Measurements from ENCODE around the gene FAM180B.
A peak's percentile ranks its signal among the peaks of the same experiment; 100 is the strongest.

Gene FAM180B

DNA sequence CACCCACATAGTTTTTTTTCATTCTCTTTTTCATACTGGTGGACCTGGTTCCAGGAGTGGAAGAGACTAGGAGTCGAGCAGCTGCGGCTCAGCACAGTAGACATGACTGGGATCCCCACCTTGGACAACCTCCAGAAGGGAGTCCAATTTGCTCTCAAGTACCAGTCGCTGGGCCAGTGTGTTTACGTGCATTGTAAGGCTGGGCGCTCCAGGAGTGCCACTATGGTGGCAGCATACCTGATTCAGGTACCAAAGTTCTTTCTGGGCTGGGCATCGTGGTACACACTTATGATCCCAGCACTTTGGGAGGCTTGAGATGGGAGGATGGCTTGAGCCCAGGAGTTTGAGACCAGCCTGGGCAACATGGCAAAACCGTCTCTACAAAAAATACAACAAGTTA is 16.8 kb upstream of the FAM180B start:
- no peak for DNase-seq

DNA sequence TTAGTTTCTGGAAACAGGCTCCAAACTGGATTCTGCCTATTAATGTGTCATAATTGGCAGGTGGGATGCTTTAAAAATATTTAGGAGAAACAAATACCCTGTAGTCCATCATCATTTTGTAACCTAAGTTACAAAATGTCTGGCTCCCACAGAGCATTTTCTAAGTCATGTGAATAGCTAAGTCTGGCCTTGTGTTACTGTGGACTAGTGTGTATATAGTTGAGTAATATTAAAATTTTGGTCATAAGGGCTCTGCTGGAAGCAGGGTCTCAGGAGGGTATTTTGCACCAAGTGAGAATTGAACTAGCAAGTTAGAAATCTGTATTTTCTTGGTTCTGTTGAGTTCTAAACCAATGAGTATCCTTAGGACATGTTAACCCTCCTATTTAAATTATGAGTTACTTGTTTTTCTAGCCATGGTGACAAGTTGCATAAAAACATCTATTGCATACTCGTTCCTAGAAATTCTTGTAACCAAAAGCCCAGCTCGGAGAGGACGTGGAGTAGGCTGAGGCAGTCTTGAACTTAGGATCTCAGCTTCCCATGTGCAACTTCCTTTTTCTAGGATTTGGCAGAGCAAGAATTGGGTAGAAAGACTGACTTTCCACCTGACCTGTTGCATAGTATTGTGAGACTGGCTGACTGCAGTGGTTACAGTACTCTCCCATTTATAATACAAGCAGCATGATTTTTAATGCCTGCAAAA is 15.7 kb upstream of the FAM180B start:
- no peak for DNase-seq

DNA sequence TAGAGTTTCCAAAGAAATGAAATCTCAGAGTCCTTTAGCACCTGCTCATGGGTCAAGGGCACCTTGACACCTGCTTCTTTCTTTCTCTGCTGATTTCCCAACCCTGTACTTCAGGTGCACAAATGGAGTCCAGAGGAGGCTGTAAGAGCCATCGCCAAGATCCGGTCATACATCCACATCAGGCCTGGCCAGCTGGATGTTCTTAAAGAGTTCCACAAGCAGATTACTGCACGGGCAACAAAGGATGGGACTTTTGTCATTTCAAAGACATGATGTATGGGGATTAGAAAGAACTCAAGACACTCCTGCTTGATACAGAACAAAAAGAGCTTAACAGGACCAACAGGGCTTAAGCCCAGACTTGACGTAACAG is 15.1 kb upstream of the FAM180B start:
- DNase-seq: no peak

DNA sequence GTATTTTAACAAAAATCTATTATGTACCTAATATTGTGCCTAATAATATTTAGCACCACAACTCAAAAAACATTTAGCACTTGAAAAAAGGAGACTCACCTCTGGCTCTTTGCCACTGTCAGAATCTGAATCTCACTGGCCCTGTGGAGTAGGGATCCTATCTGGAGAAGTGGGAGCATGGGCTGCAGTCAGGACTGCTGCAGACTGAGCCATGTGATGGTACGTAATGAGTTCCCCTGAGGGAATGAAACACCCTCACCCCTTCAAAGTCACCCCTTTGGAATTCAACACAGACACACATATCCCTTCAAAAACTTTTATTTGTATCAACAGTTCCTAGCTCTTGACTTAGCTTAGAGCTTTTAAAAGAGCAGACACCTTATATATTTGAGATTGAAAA is 14.6 kb upstream of the FAM180B start:
- no peak for DNase-seq

DNA sequence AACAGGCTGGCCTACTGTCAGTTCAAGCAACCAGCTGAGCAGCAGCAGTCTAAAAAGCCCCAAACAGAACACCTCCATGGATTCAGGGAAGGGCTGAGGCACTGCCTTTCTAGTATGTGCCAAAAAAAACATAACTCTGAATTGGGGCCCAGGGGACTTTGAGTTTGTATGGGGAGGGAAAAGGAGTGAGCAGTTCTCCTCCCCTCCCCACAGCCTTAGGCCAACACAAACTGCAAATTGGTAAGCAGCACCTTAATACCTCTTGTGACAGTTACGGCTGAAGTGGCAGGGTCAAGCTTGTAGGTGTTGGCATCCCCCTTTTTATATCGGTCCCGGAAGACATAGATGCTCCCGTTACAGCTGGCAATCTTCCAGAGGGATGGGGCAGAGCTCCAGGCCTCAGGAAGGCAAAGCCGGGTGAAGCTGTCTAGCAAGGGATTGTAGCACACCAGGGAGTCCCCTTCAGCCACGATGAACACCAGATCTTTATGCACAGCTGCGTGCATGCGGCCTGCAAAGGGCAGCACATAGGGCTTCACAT is 13.7 kb upstream of the FAM180B start:
- DNase-seq: no peak

DNA sequence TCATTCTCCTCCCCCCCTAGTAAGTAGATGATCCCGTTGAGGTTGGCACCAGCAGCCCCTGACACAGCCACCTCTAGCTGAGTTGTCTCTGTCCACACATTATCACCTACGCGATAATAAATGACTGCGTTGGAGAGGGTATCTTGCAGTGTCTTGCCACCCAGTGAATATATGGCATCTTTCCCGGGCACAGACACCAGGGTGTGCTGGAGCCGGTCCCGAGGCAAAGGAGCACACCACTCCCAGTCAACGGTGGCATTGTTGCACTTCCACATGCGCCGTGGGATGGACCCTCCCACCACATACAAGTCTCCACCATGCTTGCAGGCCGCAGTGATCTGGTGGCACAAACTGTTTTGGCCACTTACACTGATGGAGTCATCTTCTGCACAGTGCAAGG is 13.2 kb upstream of the FAM180B start:
- DNase-seq: no peak

DNA sequence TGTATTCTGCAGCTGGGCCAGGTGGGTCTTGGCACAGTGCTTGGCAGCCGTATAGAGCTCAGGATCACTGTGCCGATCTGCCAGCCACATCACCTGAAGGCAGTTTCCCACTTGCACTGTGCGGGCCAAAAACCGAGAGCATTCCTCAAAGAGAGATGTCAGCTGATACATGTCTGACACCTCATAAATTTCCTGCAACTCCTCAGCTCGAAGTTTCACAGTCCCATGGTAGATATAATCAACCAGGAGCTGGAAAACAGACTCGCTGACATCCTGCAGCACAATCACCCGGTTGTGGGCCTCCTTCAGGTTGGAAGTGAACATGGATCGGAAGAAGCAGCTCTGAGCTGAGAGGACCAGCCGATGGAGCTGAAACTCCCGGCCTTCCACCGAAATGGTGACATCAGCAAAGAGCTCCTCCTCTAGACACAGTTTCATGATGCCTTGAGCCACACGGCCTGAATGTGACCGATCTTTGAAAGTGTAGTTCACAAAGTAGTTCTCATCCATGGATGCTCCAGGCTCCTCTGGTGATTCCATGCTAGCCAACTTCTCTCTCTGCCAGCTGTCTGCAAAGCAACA is 8.9 kb upstream of the FAM180B start:
- no peak for DNase-seq

DNA sequence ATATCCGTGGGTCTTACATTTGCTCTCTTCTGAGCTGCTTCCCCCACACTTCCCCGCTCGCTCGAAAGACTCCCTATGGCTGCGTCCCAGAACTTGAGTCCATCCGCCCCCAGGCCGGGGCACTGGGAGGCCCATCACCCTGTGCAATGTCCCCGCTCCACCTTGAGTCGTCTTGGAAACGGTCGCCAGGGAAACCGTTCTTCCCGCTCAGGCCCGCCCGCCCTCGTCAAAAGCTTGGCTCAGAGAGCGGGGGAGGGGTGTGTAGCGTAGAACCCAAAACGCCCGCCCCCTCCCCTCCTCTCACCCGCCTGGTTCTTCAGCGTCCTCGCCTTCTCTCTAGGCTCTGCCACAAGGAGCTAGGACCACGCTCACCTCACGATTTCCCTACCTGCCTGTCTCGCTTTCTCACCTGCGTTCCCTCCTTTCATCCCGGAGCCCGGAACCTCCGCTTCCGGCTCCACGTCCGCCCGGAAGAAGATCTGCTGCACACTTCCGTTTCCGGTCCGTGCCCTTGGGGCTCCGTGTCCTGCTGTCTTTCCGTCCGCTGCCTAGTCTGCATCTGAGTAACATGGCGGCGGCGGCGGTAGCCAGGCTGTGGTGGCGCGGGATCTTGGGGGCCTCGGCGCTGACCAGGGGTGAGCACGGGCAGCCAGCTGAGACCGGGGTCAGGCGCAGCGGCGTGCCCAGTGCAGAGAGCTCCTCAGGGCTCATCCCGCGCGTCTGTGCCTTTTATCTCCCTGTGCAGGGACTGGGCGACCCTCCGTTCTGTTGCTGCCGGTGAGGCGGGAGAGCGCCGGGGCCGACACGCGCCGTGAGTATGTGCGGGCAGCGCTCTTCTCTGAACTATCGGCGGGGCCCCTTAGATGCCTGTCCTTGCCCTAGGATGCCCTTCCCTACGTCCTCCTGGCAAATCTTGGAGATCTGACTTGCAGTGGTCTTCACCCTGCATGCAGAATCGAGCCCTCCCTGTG is 7.7 kb upstream of the FAM180B start, which contains the start of the genes KBTBD4 and NDUFS3:
KBTBD4 (minus strand) TSS at position 447 of the 971 bp plus-strand sequence; CDS start at position 428, 19 bp downstream.
NDUFS3 (plus strand) TSS at position 551 of the 971 bp plus-strand sequence; CDS start at position 569, 18 bp downstream.
- DNase-seq: peak; percentile 89

DNA sequence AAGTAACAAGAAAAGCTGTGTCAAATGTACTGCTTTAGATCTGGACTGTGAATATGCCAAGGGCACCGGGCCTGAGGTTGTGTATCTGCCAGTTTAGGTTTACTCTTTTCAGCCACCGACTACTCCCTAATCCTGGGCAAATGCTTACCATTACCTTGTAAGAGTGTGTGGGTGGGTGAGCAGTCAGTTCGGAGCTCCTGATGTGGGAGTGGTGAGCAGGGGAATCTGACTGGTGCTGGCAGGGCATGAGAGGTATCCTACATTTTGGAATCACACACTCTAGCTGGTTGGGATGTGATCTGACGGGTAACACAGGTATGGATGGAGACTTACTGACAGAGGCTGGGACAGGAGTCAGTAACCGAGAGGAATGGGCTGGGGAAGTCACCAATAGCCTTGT is 2.6 kb upstream of the FAM180B start:
- no peak for DNase-seq

DNA sequence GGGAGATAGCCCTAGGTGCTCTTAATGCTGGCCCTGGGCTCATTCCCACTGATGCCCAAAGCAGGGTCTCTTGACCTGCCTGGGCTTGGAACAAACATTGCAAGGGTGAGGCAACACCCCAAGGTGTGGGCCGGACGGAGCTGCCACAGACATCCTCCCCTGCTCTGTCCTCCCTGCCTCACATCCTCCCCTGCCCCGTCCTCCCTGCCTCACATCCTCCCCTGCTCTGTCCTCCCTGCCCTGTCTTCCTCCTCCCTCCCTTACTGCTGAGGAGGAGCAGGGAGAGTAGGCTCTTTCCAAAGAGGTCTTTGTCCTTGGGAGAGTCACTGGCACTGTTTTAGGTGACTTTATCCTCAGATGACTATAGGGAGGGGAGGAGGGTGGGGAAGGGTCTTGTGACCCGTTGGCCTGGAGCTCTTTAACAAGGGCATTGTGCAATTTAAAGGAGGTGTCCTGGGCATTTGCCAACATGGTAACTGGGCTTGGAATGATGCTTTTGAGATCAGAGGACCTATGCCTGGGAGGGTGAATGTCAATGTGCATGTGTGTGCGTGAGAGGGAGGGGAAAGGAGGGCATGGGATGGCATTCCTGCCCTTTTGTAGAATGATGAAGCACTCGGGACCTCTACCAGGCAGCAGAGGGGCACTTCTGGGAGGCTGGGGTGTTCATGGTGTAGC is 700 bp downstream of the FAM180B start:
- DNase-seq: no peak

DNA sequence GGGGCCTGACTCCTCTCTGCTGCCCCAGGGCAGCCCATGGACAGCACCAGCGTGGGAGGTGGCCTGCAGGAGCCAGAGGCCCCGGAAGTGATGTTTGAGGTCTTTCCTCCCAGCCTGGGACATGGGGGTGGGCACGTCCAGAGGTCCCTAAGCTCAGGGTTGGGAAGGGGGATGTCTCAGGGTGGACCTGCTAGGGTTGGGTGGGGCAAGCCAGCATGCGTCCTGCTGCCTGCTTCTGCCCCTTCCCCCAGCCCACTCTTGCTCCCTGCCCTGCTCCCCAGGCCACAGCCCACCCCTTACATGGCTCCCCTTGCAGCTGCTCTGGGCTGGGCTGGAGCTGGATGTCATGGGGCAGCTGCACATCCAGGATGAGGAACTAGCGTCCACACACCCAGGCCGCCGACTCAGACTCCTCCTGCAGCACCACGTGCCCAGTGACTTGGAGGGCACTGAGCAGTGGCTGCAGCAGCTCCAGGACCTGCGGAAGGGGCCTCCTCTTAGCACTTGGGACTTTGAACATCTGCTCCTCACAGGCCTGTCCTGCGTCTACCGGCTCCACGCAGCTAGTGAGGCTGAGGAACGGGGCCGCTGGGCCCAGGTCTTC is 1.3 kb downstream of the FAM180B start:
- DNase-seq: no peak

DNA sequence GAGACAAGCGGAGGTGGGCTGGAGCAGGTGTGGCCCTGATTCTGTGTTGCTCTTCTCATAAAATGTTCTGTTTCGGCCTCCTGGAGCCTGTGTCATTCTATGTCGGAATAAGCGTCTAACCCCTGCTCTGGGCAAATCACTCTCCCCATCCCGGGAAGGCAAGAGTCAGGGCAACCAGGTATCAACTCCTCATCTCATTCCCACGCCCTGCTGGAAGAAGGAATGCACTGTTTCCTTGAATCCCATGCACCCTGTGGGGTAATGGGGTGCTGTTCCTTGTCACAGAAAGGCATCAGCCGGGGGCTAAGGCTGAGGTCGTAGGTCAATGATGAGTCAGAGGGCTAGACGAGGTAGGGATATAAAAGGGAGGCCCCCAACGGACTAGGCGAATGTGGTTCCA is 2.6 kb downstream of the FAM180B start:
- DNase-seq: no peak

DNA sequence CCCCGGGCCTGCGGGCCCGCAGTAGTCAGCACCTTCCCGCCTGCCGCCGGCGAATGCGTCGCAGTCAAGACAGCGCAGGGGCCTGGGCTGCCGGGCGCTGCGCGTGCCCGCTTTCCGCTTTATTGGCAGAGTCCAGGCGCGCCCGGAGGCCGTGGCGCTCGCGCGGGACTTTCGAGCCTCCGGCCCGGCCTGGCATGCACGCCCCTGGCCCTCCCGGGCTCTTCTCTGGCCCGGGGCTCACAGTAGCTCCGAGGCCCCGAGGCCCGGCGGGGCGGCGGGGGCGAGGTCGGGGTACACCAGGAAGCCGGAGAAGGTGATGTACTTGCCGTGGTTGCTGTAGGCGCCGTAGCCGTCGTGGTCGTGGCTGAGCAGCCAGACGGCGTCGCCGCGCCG is 3.1 kb downstream of the FAM180B start:
- DNase-seq: no peak

DNA sequence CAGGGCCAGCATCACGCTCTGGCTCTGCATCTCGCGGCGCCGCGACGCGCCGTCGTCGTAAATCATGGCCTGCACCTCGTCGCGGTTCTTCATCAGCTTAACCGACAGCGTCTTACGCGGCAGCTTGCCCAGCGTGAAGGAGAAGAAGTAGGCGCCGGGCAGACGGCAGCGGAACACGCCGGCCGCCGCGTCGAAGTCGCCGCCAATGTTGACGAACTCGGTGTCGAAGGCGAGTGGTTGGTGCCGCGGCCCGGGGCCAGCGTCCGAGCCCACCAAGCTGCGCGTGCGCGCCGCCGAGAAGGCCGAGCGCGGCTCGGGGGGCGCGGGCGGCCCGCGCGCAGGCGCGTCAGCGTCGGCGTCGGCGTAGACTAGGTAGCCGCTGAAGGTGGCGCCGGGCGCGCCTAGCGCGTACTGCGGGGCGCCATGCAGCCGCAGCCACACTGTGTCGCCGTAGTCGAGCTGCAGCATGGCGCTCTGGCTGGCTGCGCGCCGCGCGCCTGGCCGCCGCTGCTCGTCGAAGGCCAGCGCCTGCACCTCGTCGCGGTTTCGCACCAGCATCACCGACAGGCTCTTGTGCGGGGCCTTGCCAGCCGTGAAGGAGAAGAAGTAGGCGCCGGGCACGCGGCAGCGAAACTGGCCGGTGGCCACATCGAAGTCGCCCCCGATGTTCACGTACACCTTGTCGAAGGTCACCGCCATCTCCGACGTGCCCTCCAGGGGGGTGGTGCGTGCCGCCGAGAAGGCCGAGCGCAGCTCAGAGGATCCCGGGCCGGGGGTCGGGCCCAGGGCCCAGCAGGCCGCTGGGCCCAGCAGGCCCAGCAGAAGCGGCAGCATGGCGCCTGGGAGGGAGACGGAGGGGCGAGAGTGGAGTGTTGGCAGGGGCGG is 3.7 kb downstream of the FAM180B start:
- no peak for DNase-seq

DNA sequence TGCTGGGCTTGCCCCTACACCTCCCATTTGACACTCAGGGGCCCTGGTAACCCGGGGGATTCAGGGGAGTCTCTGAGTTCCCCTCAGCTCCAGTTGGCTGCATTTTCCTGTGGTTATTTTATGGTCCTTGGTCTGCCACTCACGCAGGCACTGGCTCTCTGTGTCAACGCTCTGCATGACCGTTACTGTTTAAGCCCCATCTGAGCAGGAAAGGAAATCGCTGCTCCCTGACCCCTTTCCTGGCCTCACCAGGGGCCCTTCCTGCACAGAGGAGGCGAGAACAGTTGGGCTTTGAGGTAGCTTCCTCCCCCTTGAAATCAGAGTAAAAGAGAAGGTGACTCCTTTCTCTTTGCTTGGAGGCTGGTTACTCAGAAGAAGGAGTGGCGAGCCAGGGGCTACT is 5.3 kb downstream of the FAM180B start:
- DNase-seq: no peak

DNA sequence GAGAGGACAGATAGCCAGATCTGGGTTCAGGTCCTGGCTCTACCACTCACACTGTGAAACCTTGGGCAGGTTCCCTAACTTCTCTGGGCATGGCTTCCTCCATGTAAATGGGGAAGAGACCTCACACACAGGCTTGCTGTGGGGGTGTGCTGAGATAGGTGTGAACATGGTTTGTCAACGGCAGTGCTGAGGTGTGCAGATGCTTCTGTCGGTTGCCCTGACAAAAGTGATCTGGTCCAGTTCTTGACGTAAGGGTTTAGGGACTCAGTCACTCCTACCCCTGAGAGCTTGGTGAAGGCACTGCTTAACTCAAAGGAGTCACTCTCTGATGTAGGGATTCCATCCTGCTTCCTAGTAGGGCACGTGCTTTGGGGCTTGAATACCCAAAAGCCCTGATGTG is 5.8 kb downstream of the FAM180B start:
- no peak for DNase-seq

DNA sequence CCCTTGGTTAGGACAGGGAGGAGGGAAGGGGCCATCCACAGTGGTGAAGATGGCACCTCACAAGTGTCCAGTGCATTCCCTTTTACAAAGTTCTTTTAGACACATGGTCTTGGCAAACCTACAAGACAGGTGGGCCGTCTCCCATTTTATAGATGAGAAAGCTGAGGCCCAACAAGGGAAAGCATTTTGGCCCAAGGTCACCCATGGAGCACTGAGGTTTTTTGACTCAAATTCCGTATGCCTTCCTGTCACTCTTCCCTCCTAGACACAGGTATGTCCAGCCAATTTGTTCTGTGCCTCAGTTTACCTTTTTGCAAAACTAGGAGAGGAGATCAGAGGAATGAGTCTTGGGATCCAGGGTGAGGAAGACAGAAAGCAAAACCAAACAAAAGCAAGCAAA is 6.5 kb downstream of the FAM180B start:
- DNase-seq: no peak

DNA sequence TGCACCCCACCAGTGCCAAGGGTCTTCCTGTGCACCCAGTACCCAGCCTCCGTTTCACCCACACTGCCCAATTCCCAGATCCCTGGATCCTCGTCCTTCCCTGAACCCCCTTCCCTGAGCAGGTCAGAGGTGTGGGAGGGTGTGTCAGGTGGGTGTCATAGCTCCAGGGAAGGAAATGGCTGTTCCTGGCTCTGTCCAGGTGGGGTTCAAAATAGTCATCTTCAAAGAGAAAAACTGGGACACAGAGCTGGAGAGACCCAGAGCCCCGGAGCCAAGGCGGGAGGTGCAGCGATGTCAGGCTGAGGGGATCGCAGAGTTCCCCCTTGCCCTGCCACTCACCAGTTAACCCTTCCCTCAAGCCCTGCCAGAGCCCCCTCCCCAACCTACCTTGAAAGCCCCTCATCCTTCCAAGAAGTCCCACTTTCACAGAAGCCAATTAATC is 7.0 kb downstream of the FAM180B start:
- no peak for DNase-seq

DNA sequence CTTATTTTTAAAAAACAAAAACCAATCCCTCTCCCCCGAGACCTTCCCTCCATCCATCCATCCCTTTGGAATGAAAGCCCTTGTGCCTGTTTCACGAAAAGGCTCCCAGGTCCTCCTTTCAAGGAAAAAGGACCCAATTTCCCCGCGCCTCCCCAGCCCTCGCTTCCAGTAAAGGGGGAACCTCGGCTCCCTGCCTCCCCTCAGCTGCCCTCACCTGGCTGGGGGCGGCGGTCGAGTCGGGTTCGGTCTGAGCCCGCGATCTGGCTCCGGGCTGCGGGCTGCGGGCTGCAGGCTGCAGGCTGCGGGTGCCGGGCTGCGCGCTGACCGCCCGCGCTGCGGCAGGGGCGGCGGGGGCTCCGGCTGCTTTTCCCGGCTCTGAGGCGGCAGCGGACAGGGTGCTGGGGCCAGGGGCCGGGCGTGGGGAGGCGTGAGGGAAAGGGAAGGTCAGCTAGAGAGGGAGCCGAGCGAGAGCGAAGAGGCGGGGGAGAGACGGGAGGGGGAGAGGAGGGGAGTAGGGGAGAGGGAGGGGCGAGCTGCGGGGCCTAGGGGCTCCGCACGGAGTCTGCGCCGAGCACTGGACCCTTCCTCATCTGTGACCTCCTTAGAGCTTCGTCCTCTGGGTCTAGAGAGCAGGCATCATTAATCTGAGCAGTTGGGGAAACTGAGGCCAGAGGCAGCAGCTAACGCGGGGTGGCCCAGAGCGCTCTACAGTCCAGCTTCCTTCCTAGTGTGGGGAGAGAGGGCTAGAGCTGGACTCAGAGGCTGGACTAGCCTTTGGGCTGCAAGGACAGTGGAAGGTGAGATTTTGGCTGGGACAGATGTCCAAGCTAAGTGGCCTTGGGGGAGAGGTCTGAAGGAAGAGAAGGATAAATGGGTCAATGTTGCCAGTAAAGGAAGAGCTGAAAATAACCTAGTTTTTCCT is 7.7 kb downstream of the FAM180B start, which contains the start of gene C1QTNF4:
C1QTNF4 (minus strand) TSS at position 478 of the 922 bp plus-strand sequence. CDS start 3,601 bp downstream, outside the sequence.
- DNase-seq: no peak

DNA sequence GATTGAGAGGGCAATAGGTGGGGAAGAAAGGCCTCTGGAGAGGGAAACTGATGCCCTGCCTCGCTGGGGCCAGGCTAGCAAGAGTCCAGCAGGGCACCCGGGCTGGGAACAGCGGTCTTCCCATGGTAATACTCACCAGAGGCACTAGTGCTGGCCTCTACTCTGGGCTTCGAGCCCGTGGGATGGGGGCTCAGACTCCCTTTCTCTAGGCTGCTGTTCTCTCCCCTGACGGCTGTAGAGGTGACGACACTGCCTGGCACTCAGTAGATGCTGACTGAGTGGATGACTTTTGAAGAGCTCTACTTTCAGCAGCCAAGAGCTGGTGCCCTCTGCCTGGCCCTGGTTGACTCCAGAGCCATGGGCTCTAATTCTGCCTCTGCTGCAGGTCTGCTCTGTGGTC is 8.6 kb downstream of the FAM180B start:
- DNase-seq: no peak
